DND-41 (cell line): Measurements from ENCODE around the gene EP400.

ENCODE experiments used
- ATAC-seq: fragments of 200-7000 bp; cut with Tn5 transposase; 3 replicates; pipeline ENCODE4 v1.9.1; 2021; ENCODE audit warnings: low read depth; ENCODE audit not compliant: insufficient read depth
- DNase-seq: peaks from one replicate; pipeline ENCODE4 v3.0.0-alpha.2; 2020
- H2AFZ ChIP-seq: 2 replicates; pipeline ENCODE4 v1.6.0; 2012; ENCODE audit warnings: low read depth, low read length
- H3K27ac ChIP-seq: 2 replicates; pipeline ENCODE4 v1.5.1; 2012; ENCODE audit warnings: low read length, inconsistent platforms
- H3K27me3 ChIP-seq: fragments of 200-600 bp; sonication (generic); 2 replicates; pipeline ENCODE4 v1.6.0; 2012; ENCODE audit warnings: low read length, mild to moderate bottlenecking, inconsistent platforms; ENCODE audit not compliant: insufficient read depth, poor library complexity
- H3K36me3 ChIP-seq: 2 replicates; pipeline ENCODE4 v1.5.1; 2012; ENCODE audit warnings: low read length, inconsistent platforms; ENCODE audit not compliant: insufficient read depth
- H3K4me1 ChIP-seq: 2 replicates; pipeline ENCODE4 v1.5.1; 2012; ENCODE audit warnings: mild to moderate bottlenecking, low read length; ENCODE audit not compliant: insufficient read depth
- H3K4me2 ChIP-seq: 2 replicates; pipeline ENCODE4 v1.6.0; 2012; ENCODE audit warnings: mild to moderate bottlenecking, moderate library complexity, low read length, inconsistent platforms; ENCODE audit not compliant: insufficient read depth
- H3K4me3 ChIP-seq, 2 experiments: fragments of 200-600 bp in 1 of 2; shearing (Covaris generic) in 1 of 2; 2 replicates each; pipeline ENCODE4 v1.5.1; 2012 to 2016; ENCODE audit warnings: inconsistent platforms in 2 of 2, low read length in 2 of 2, mild to moderate bottlenecking in 2 of 2, low read depth in 1 of 2, moderate library complexity in 1 of 2
- H3K79me2 ChIP-seq: 2 replicates; pipeline ENCODE4 v1.6.0; 2012; ENCODE audit warnings: low read length, inconsistent platforms; ENCODE audit not compliant: insufficient read depth
- H3K9ac ChIP-seq: 2 replicates; pipeline ENCODE4 v1.6.0; 2012; ENCODE audit warnings: low read depth, mild to moderate bottlenecking, inconsistent platforms, low read length, moderate library complexity
- H3K9me3 ChIP-seq: 2 replicates; pipeline ENCODE4 v1.5.1; 2012; ENCODE audit warnings: low read length, moderate library complexity, mild to moderate bottlenecking, inconsistent platforms; ENCODE audit not compliant: insufficient read depth, severe bottlenecking
- H4K20me1 ChIP-seq: 2 replicates; pipeline ENCODE4 v1.6.0; 2012; ENCODE audit warnings: low read length; ENCODE audit not compliant: insufficient read depth
- CTCF ChIP-seq: IDR thresholded peaks from 2 replicates; pipeline ENCODE4 v1.5.1; 2012; ENCODE audit warnings: borderline replicate concordance, low read length, moderate library complexity, mild to moderate bottlenecking; ENCODE audit not compliant: poor library complexity, severe bottlenecking; ENCODE audit errors: extremely low read depth
- EZH2 ChIP-seq: IDR thresholded peaks from 3 replicates; pipeline ENCODE4 v1.6.1; 2012; ENCODE audit warnings: borderline replicate concordance, low read depth, mild to moderate bottlenecking, moderate library complexity, low read length, inconsistent platforms; ENCODE audit not compliant: severe bottlenecking

Gene EP400

GRCh38 chr12:131917139-131917710 is 32.5 kb upstream of the EP400 start:
- TF ChIP-seq CTCF, result no peak
- no peak for TF ChIP-seq EZH2
- Histone ChIP-seq H3K9me3 (no peaks in the 10 kb centered on the region), H4K20me1 (peaks cover 23% of the 10 kb centered on the region), H3K79me2 (no peaks in the 10 kb centered on the region), H3K4me1 (no peaks in the 10 kb centered on the region), H2AFZ (no peak overlapping the region), H3K27me3 (no peaks in the 10 kb centered on the region), H3K36me3 (peaks cover 87% of the 10 kb centered on the region), H3K4me3 (no peak overlapping the region), H3K9ac (no peak overlapping the region), H3K4me2 (no peak overlapping the region), H3K27ac (no peak overlapping the region)
- DNase-seq (no peak), ATAC-seq (no peak)

- Histone ChIP-seq H3K4me1 (no peaks in the 10 kb centered on the region), H4K20me1 (peaks cover 19% of the 10 kb centered on the region), H3K9ac (no peak overlapping the region), H2AFZ (no peak overlapping the region), H3K4me2 (no peak overlapping the region), H3K79me2 (no peaks in the 10 kb centered on the region), H3K4me3 (no peak overlapping the region), H3K27ac (no peak overlapping the region), H3K27me3 (no peaks in the 10 kb centered on the region), H3K36me3 (peaks cover 85% of the 10 kb centered on the region), H3K9me3 (no peaks in the 10 kb centered on the region)
- no peak for TF ChIP-seq EZH2
- TF ChIP-seq CTCF, result no peak
- DNase-seq (no peak), ATAC-seq (no peak)
Measured at GRCh38 chr12:131917711-131918306, 31.9 kb upstream of the EP400 start.

GRCh38 chr12:131918311-131919050 is 31.3 kb upstream of the EP400 start:
- Histone ChIP-seq H2AFZ (no peak overlapping the region), H3K9ac (no peak overlapping the region), H3K4me2 (no peak overlapping the region), H3K79me2 (no peaks in the 10 kb centered on the region), H3K4me3 (no peak overlapping the region), H4K20me1 (peaks cover 23% of the 10 kb centered on the region), H3K27ac (no peak overlapping the region), H3K9me3 (no peaks in the 10 kb centered on the region), H3K27me3 (no peaks in the 10 kb centered on the region), H3K4me1 (no peaks in the 10 kb centered on the region), H3K36me3 (peaks cover 80% of the 10 kb centered on the region)
- ATAC-seq, result 0 out of 3 replicates have a peak, but pooled peaks have one; percentile 6
- no peak for DNase-seq
- TF ChIP-seq CTCF (no peak), EZH2 (no peak)
